ENCODE data around the gene PSMA8. TPM values are rescaled to one million over a fixed set of nuclear protein-coding genes. Genes with fewer than 3 reads are reported as not detected.

PSMA8 gene
- total and polyA plus RNA-seq, 2 of the 8 experiments (the other 6 are each of a cell fraction or from before 2014, with no cell fraction given): not detected

GRCh38 chr18:26091047-26091630 lies 42.5 kb upstream of the PSMA8 start (continued):
- TF ChIP-seq KDM1A (IDR thresholded peaks at IDR 0.05; ENCODE audit: borderline replicate concordance, low read length) (peak; percentile 61; the same call in 1 of the 2 replicates), SRF (IDR thresholded peaks at IDR 0.05; ENCODE audit: low read depth, low read length) (no peak), ATF2 (IDR thresholded peaks at IDR 0.05; ENCODE audit: low read length) (0 out of 2 replicates have a peak, but pooled peaks have one; percentile 25), SAP30 (IDR thresholded peaks at IDR 0.05; ENCODE audit: insufficient read depth, insufficient replicate concordance, low read length) (peak; percentile 42)

Measured in H1 (cell line).